ENCODE data around the gene TOX2.

DNA sequence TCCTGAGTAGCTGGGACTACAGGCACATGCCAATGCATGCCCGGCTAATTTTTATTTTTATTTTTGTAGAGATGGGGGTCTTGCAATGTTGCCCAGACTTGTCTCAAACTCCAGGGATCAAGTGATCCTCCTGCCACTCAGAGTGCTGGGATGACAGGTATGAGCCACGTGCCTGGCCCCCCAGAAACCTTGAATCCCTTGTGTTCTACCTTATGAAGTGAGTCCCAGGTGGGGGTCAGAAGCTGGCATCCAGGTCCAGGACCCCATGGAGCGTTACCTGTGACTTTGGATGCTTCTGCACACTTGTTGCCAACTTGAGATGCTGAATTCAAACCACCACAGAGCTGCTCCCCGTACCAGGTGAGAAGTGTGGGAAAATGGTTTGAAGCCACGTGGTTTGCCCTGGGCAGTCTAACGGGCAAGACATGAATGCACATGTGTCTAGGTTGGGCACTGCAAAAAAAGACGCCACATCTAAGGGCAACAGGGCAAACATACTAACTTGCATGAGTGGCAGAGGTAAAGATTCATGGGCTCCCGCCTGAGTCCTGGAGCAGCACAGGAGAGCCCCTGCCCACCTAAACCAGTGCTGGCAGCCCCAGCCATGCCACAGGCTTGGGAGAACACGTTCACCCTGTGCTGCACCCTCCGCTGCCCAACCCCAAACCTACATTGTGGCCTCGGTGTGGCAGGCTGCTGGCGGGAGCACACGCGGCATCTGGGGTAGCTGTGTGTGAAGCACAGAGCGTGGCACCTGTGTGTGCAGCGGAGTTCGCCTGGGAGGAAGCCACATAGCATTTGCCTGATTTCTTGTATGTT lies 171.2 kb downstream of the TOX2 start:
- TF ChIP-seq, protein P1, sequence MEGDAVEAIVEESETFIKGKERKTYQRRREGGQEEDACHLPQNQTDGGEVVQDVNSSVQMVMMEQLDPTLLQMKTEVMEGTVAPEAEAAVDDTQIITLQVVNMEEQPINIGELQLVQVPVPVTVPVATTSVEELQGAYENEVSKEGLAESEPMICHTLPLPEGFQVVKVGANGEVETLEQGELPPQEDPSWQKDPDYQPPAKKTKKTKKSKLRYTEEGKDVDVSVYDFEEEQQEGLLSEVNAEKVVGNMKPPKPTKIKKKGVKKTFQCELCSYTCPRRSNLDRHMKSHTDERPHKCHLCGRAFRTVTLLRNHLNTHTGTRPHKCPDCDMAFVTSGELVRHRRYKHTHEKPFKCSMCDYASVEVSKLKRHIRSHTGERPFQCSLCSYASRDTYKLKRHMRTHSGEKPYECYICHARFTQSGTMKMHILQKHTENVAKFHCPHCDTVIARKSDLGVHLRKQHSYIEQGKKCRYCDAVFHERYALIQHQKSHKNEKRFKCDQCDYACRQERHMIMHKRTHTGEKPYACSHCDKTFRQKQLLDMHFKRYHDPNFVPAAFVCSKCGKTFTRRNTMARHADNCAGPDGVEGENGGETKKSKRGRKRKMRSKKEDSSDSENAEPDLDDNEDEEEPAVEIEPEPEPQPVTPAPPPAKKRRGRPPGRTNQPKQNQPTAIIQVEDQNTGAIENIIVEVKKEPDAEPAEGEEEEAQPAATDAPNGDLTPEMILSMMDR (IDR thresholded peaks at IDR 0.05): no peak
- TF ChIP-seq ZFX (IDR thresholded peaks at IDR 0.05; ENCODE audit: borderline replicate concordance): no peak

Data from 22Rv1 (cell line).